D721Med (cell line): ENCODE measurements around the gene PDCD5.

Source experiments
- DNase-seq: peaks from one replicate; pipeline ENCODE4 v3.0.0; 2011; ENCODE audit warnings: low spot score; ENCODE audit not compliant: insufficient read length
- FAIRE-seq: peaks from 2 replicates; lab custom pipeline; 2011; peaks lifted over from hg19 to GRCh38; lab: Jason Lieb, UNC
- CTCF ChIP-seq: IDR thresholded peaks from 2 replicates; pipeline ENCODE4 v1.5.1; 2012; ENCODE audit warnings: mild to moderate bottlenecking, control low read depth; ENCODE audit not compliant: insufficient read depth; ENCODE audit errors: missing control alignments

The PDCD5 gene

GRCh38 chr19:32615569-32615968 lies 34.6 kb downstream of the PDCD5 start:
- DNase-seq (no peak), FAIRE-seq (no peak)
- no peak for TF ChIP-seq CTCF

DNA sequence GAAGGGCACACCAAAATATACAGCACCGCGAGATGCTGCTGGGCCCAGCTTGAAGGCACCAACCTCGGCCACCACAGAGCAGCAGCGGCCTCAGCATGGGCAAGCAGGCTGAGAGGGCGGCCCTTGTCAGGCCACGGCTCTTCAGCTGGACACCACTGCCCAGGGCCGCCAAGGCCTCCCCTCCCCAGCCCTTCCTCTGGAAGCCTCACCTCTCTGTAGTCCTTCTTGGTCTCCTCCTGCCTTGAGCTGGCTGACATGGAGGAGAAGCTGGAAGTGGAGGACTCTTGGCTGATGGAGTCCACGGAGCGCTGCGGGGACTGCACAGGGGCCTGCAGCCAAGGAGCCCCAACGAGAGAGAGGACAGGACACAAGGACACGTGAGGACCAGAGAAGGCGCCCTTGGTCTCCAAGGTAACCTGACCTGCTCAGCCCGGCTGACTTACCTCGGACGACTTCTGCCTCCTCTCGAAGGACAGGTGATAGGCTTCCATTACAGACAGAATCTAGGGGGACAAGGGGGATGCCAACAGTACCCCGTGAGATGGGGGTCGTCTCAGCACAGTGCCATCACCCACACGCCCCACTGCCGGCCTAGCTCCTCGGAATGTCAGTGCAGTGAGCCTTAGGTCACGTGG lies 38.2 kb downstream of the PDCD5 start:
- no peak for DNase-seq
- FAIRE-seq = no peak
- no peak for TF ChIP-seq CTCF

DNA sequence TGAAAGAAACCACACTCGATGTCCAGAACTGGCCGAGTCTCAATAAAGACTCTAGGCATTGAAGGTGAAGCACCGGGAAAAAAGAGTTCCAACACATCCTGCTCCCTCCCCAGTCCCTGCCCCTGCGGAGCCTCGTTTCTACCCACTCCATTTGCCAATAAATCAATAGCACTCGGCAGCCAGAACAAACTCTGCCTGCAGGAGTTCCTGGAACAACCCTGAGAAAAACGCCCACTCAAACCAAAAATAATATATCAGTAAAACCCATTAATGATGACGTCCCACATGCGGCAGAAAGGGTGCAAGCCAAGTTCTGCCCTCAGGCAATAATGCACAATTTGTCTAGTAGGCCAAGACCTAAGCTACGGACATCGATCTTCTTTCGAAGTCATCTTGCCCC lies 41.0 kb downstream of the PDCD5 start:
- TF ChIP-seq CTCF = no peak
- FAIRE-seq (no peak), DNase-seq (no peak)

DNA sequence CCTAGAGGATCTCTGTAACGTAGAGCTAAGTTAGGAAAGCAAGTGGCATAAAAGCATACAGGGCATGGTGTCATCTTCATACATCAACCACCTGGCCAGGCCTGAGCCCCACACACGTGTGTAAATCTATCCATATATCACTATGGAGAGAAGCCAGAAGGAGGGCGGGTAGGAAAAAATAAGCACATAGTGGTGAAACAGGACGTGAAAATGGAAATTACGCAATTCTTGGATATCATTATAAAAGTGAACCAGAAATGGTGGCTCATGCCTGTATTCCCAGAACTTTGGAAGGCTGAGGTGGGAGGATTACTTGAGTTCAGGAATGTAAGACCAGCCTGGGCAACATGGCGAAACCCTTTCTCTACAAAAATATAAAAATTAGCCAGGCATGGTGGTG lies 43.4 kb downstream of the PDCD5 start:
- no peak for TF ChIP-seq CTCF
- no peak for FAIRE-seq
- DNase-seq = no peak

GRCh38 chr19:32626969-32627368 lies 46.0 kb downstream of the PDCD5 start:
- FAIRE-seq (no peak), DNase-seq (no peak)
- no peak for TF ChIP-seq CTCF

DNA sequence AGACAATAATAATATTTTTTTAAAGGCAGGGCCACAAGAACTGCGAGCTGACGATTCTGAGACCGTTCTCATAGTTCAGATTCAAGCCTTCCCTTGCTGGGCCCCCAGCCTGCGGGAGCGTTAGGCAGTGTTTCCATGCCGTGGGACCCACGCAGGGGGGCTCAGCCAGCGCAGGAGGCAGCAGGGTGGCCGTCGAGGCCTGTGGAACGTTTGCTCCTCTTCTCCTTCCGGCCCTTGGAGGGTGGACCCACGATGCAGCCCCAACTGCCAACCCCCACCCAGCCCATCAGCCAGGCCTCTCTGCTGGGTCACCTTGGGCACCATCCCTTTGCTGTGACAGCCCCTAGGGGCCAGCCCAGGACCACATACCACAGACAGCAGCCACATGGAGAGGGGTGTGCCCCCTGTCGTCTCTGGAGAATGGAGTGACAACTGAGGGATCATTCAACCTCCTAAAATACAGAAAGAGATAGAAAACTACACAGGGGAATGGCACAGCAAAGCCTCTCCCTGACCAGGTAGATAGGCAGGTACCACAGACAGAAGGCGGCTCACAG lies 46.8 kb downstream of the PDCD5 start:
- FAIRE-seq = no peak

More for the DNA sequence above, 46.8 kb downstream of the PDCD5 start:
- DNase-seq = no peak
- TF ChIP-seq CTCF = no peak
